ENCODE measurements around the gene RNF152.

Gene RNF152

GRCh38 chr18:61870151-61870550, 22.7 kb downstream of the RNF152 start:
- peak; percentile 62 for DNase-seq (ENCODE audit: extremely low read depth, low read depth)

GRCh38 chr18:61869636-61870035, 23.2 kb downstream of the RNF152 start:
- TF ChIP-seq, protein P1, sequence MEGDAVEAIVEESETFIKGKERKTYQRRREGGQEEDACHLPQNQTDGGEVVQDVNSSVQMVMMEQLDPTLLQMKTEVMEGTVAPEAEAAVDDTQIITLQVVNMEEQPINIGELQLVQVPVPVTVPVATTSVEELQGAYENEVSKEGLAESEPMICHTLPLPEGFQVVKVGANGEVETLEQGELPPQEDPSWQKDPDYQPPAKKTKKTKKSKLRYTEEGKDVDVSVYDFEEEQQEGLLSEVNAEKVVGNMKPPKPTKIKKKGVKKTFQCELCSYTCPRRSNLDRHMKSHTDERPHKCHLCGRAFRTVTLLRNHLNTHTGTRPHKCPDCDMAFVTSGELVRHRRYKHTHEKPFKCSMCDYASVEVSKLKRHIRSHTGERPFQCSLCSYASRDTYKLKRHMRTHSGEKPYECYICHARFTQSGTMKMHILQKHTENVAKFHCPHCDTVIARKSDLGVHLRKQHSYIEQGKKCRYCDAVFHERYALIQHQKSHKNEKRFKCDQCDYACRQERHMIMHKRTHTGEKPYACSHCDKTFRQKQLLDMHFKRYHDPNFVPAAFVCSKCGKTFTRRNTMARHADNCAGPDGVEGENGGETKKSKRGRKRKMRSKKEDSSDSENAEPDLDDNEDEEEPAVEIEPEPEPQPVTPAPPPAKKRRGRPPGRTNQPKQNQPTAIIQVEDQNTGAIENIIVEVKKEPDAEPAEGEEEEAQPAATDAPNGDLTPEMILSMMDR (IDR thresholded peaks at IDR 0.05; ENCODE audit: low read depth, low read length), result no peak
- peak; percentile 24 for DNase-seq (ENCODE audit: extremely low read depth, low read depth)

More at GRCh38 chr18:61870151-61870550, 22.7 kb downstream of the RNF152 start:
- TF ChIP-seq, protein P1 (IDR thresholded peaks at IDR 0.05; ENCODE audit: low read depth, low read length), result no peak

GRCh38 chr18:61865466-61866175, 27.2 kb downstream of the RNF152 start:
- no peak for DNase-seq (ENCODE audit: extremely low read depth, low read depth)
- TF ChIP-seq, protein P1 (IDR thresholded peaks at IDR 0.05; ENCODE audit: low read depth, low read length), result no peak

DNA sequence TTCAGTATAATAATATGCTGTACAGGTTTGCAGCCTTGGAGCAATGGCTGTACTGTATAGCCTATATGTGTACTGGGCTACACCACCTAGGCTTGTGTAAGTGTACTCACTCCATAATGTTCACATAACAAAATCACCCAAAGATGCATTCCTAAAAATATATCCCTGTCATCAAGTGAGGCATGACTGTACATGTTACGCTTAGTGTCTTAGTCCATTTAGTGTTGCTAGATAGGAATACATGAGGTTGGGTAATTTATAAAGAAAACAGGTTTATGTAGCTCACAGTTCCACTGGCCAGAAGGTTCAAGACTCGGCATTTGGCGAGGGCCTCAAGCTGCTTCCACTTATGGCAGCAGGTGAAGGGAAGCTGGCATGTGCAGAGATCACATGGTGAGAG, 31.4 kb downstream of the RNF152 start:
- no peak for DNase-seq (ENCODE audit: extremely low read depth, low read depth)
- TF ChIP-seq, protein P1 (IDR thresholded peaks at IDR 0.05; ENCODE audit: low read depth, low read length), result no peak

- TF ChIP-seq, protein P1 (IDR thresholded peaks at IDR 0.05; ENCODE audit: low read depth, low read length), result no peak
- no peak for DNase-seq (ENCODE audit: extremely low read depth, low read depth)
Measured at GRCh38 chr18:61860302-61860701, 32.5 kb downstream of the RNF152 start.

DNA sequence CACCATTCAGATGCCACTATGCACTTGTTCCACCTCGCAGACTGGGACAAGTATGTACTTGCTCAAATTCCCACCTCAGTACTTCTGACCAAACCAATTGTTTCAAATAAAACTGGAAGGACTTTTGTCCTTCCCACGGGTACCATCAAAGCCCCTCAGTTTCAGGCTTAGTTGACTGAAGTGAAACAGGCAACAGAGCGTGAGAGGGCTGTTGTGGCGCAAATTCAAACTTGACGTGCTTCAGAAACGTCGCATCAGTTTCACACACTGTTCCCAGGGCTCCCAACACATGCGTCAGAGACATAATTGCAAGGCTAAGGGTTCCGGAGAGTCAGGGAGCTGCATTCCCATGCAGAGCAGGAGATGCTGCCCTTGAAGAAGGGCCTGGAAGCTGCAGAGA, 33.7 kb downstream of the RNF152 start:
- TF ChIP-seq, protein P1 (IDR thresholded peaks at IDR 0.05; ENCODE audit: low read depth, low read length), result no peak
- DNase-seq (ENCODE audit: extremely low read depth, low read depth), result no peak

- TF ChIP-seq, protein P1 (IDR thresholded peaks at IDR 0.05; ENCODE audit: low read depth, low read length), result no peak
- no peak for DNase-seq (ENCODE audit: extremely low read depth, low read depth)
Measured at GRCh38 chr18:61856678-61857077, 36.1 kb downstream of the RNF152 start.
